RWPE1 (cell line): ENCODE measurements around the gene TNIP1.
A peak's percentile ranks its signal among the peaks of the same experiment; 100 is the strongest.

Experiments used
- CTCF ChIA-PET: fragments of 350-600 bp; sonication (Branson Sonifier 250); formaldehyde crosslinking; extraction: SDS; loops from one replicate; lab custom pipeline; 2021; lab: Yijun Ruan, JAX
- POLR2A ChIA-PET: fragments of 400-600 bp; formaldehyde crosslinking; extraction: SDS; loops from one replicate; lab custom pipeline; 2020; ENCODE audit warnings: antibody characterized with exemption; ENCODE audit not compliant: low non-redundant PET; lab: Yijun Ruan, JAX
- DNase-seq: peaks from one replicate; pipeline ENCODE4 v3.0.0; 2012; ENCODE audit warnings: low spot score
- H3K27ac ChIP-seq: fragments of 450-650 bp; 2 replicates; pipeline ENCODE4 v1.5.1; 2017
- CTCF ChIP-seq: fragments of 450-650 bp; conservative IDR thresholded peaks from 2 replicates; pipeline ENCODE4 v1.5.1; 2017; ENCODE audit warnings: low read depth, mild to moderate bottlenecking

The TNIP1 gene

GRCh38 chr5:151005950-151006576 is 74.8 kb downstream of the TNIP1 start:
- CTCF ChIA-PET: interaction anchor here (0.7 to 1.5 kb wide), 3 partner anchors 109 to 207 kb away, joined by 3 to 7 read pairs (median 3); no protein-coding TSS in a partner anchor
- TF ChIP-seq CTCF: no peak

GRCh38 chr5:151005187-151005949 is 75.5 kb downstream of the TNIP1 start:
- POLR2A ChIA-PET: no interaction called here

More at GRCh38 chr5:151005950-151006576, 74.8 kb downstream of the TNIP1 start:
- no peak overlapping the region for H3K27ac ChIP-seq
- POLR2A ChIA-PET: no interaction called here
- DNase-seq: no peak

GRCh38 chr5:151004499-151004898 is 76.3 kb downstream of the TNIP1 start:
- ChIA-PET POLR2A (no interaction called here), CTCF (interaction anchor here (0.7 to 1.6 kb wide), 2 partner anchors 31 to 312 kb away, joined by 3 read pairs; no protein-coding TSS in a partner anchor)
- DNase-seq: no peak
- no peak overlapping the region for H3K27ac ChIP-seq
- TF ChIP-seq CTCF: no peak

More at GRCh38 chr5:151005187-151005949, 75.5 kb downstream of the TNIP1 start:
- no peak for TF ChIP-seq CTCF
- no peak for DNase-seq
- no peak overlapping the region for H3K27ac ChIP-seq
- CTCF ChIA-PET: interaction anchor here (0.7 to 1.6 kb wide), 5 partner anchors 30 to 311 kb away, joined by 3 to 7 read pairs (median 3); no protein-coding TSS in a partner anchor

- no peak for DNase-seq
- CTCF ChIA-PET: interaction anchor here (0.6 to 1.2 kb wide), 4 partner anchors 44 to 1032 kb away, joined by 3 to 5 read pairs (median 4); no protein-coding TSS in a partner anchor
These were observed 77.4 kb downstream of the TNIP1 start for GRCh38 chr5:151003503-151003860.

GRCh38 chr5:151002681-151003502 is 77.9 kb downstream of the TNIP1 start:
- TF ChIP-seq CTCF: no peak
- POLR2A ChIA-PET: interaction anchor here (0.6 to 1.1 kb wide), 2 partner anchors 23 to 39 kb away, joined by 6 to 7 read pairs; no protein-coding TSS in a partner anchor
- no peak overlapping the region for H3K27ac ChIP-seq
- no peak for DNase-seq
- CTCF ChIA-PET: interaction anchor here (0.6 to 4.0 kb wide), 27 partner anchors 8 to 1031 kb away, joined by 3 to 55 read pairs (median 5); no protein-coding TSS in a partner anchor

More at GRCh38 chr5:151003503-151003860, 77.4 kb downstream of the TNIP1 start:
- no peak for TF ChIP-seq CTCF
- H3K27ac ChIP-seq: no peak overlapping the region
- POLR2A ChIA-PET: no interaction called here

GRCh38 chr5:151002250-151002649 is 78.6 kb downstream of the TNIP1 start:
- ChIA-PET POLR2A (interaction anchor here (0.6 to 1.1 kb wide), 2 partner anchors 23 to 39 kb away, joined by 6 to 7 read pairs; no protein-coding TSS in a partner anchor), CTCF (interaction anchor here (0.6 to 4.0 kb wide), 33 partner anchors 8 to 1061 kb away, joined by 3 to 55 read pairs (median 5); no protein-coding TSS in a partner anchor)
- TF ChIP-seq CTCF: peak; percentile 70
- H3K27ac ChIP-seq: no peak overlapping the region
- peak; percentile 82 for DNase-seq
